Prostate gland (tissue), 2 donors: ENCODE data around the gene TP63. TPM values are rescaled to one million over a fixed set of nuclear protein-coding genes. Genes with fewer than 3 reads are reported as not detected.

Experiments used
- DNase-seq: peaks from one replicate; pipeline ENCODE4 v3.0.0-alpha.2; 2019; ENCODE audit warnings: low spot score
- H3K27ac ChIP-seq, 2 donors: fragments of 200-600 bp; sonication (generic); 2 replicates each; pipeline ENCODE4 v1.5.1; 2017 to 2019
- H3K27me3 ChIP-seq: fragments of 200-600 bp; sonication (generic); replicated peaks from 2 replicates; pipeline ENCODE4 v1.5.1; 2019; ENCODE audit not compliant: insufficient read depth
- H3K36me3 ChIP-seq, 2 donors: fragments of 200-600 bp; sonication (generic); 1 replicate in 1 of 2; 2 replicates in 1 of 2; pipeline versions ENCODE4 v1.5.1 to v1.8.1; 2017 to 2019
- H3K4me1 ChIP-seq: fragments of 200-600 bp; sonication (generic); replicated peaks from 2 replicates; pipeline ENCODE4 v1.5.1; 2019
- H3K4me3 ChIP-seq, 2 donors: fragments of 200-600 bp; sonication (generic); 2 replicates each; pipeline ENCODE4 v1.5.1; 2017 to 2019
- H3K9me3 ChIP-seq: fragments of 200-600 bp; sonication (generic); 2 replicates; pipeline ENCODE4 v1.5.1; 2017
- POLR2A ChIP-seq: fragments of 450-650 bp; IDR thresholded peaks from one replicate; pipeline ENCODE4 v1.6.1; 2016; ENCODE audit warnings: antibody characterized with exemption, mild to moderate bottlenecking
- POLR2AphosphoS5 ChIP-seq: sonication (generic); formaldehyde crosslinking; IDR thresholded peaks from one replicate; pipeline ENCODE4 v1.6.1; 2017; ENCODE audit warnings: antibody characterized with exemption
- WGBS: methylation state at CpG from one replicate; pipeline ENCODE4 v1.1.5; 2018; 5-methylcytosine and 5-hydroxymethylcytosine counted together
- intact Hi-C: fragments of 100-400 bp; cut with DNase I; formaldehyde crosslinking; loops from one replicate; pipeline ENCODE4 v1.14.2; 2022
- total RNA-seq, 2 donors: library from RNA; depleted of rRNA; stranded (reverse); fragments of >200 nt; gene quantifications; one replicate each; pipeline ENCODE4 v1.1.0, GENCODE V29; 2016
- TF ChIP-seq, protein P1 (sequence below), 4 experiments: fragments of 200-600 bp in 2 of 4; fragments of 450-650 bp in 2 of 4; sonication (generic) in 2 of 4; IDR thresholded peaks; 1 replicate in 3 of 4; 2 replicates in 1 of 4; pipeline ENCODE4 v1.5.1; 2016 to 2019; ENCODE audit warnings: antibody characterized with exemption in 4 of 4, mild to moderate bottlenecking in 2 of 4, moderate library complexity in 2 of 4

Gene TP63
- total RNA-seq, 2 donors from 2014 or later, result 39.9 to 67.5 TPM

DNA sequence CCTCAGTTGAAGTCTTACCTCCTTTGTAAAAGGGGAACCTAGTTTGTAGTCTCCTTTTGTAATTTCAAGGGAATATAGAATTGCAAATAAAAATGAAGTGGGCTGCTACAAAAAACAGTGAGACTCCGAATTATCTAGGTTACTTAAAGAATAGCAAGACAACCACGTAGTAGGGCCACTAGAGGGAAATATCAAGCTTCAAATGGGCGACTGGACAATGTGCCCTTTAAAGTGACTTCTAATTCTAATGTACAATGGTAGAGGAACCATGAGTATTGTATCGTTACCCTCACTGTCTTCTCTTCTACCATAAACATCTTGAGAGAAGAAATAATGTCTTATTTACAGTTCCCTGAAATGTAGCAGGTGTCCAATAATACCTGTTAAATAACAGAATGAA, 56.3 kb downstream of the TP63 start:
- H3K27me3 ChIP-seq, result no peaks in the 10 kb centered on the region
- H3K27ac ChIP-seq, result no peak overlapping the region
- no peaks in the 10 kb centered on the region for H3K4me1 ChIP-seq
- no peaks in the 10 kb centered on the region for H3K9me3 ChIP-seq
- intact Hi-C loops, result no loop called here
- WGBS, result 83% methylated on average over 4 of the region's 4 CpGs
- no peaks in the 10 kb centered on the region for H3K36me3 ChIP-seq
- H3K4me3 ChIP-seq, result no peak overlapping the region
- no peak for DNase-seq
- TF ChIP-seq, protein P1, sequence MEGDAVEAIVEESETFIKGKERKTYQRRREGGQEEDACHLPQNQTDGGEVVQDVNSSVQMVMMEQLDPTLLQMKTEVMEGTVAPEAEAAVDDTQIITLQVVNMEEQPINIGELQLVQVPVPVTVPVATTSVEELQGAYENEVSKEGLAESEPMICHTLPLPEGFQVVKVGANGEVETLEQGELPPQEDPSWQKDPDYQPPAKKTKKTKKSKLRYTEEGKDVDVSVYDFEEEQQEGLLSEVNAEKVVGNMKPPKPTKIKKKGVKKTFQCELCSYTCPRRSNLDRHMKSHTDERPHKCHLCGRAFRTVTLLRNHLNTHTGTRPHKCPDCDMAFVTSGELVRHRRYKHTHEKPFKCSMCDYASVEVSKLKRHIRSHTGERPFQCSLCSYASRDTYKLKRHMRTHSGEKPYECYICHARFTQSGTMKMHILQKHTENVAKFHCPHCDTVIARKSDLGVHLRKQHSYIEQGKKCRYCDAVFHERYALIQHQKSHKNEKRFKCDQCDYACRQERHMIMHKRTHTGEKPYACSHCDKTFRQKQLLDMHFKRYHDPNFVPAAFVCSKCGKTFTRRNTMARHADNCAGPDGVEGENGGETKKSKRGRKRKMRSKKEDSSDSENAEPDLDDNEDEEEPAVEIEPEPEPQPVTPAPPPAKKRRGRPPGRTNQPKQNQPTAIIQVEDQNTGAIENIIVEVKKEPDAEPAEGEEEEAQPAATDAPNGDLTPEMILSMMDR (IDR thresholded peaks at IDR 0.05), result no peak
- TF ChIP-seq POLR2A (no peak), POLR2AphosphoS5 (no peak)

DNA sequence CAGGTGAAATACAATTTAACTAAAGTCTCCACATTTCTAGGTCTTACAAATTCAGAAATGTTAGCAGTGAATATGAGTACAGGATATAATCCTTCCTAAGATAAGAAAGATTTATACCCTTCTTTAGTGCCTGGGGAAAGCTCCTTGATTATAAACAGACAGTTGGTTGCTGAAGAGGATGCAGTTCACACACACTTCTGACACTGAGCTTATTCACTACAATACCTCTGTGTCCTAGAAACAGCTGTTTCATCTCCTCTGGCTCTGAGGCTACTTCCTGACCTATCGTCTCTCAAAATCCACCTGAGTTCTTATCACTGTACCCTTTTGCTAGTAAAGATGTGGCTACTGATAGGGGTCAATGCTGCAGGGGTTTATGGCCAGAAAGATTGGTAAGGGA, 57.1 kb downstream of the TP63 start:
- intact Hi-C loops, result no loop called here
- Histone ChIP-seq H3K4me1 (no peaks in the 10 kb centered on the region), H3K27ac (no peak overlapping the region), H3K27me3 (no peaks in the 10 kb centered on the region), H3K4me3 (no peak overlapping the region), H3K9me3 (no peaks in the 10 kb centered on the region), H3K36me3 (no peaks in the 10 kb centered on the region)
- TF ChIP-seq POLR2A (no peak), POLR2AphosphoS5 (no peak)
- TF ChIP-seq, protein P1 (IDR thresholded peaks at IDR 0.05), result no peak
- DNase-seq, result no peak
- WGBS, result 0% methylated on average over 1 of the region's 1 CpG

- H3K36me3 ChIP-seq, result no peaks in the 10 kb centered on the region
- H3K27me3 ChIP-seq, result no peaks in the 10 kb centered on the region
- TF ChIP-seq POLR2A, result no peak
- TF ChIP-seq, protein P1 (IDR thresholded peaks at IDR 0.05), result no peak
- TF ChIP-seq POLR2AphosphoS5, result no peak
- DNase-seq, result no peak
- intact Hi-C loops, result no loop called here
- no peak overlapping the region for H3K27ac ChIP-seq
- H3K4me3 ChIP-seq, result no peak overlapping the region
- H3K4me1 ChIP-seq, result no peaks in the 10 kb centered on the region
- H3K9me3 ChIP-seq, result no peaks in the 10 kb centered on the region
Observed at GRCh38 chr3:189689625-189690024, 58.4 kb downstream of the TP63 start.

- H3K27me3 ChIP-seq, result no peaks in the 10 kb centered on the region
- TF ChIP-seq, protein P1 (IDR thresholded peaks at IDR 0.05), result no peak
- TF ChIP-seq POLR2A (no peak), POLR2AphosphoS5 (no peak)
- 16% methylated on average over 1 of the region's 1 CpG for WGBS
- DNase-seq, result no peak
- intact Hi-C loops, result no loop called here
- H3K4me3 ChIP-seq, result no peak overlapping the region
- no peaks in the 10 kb centered on the region for H3K36me3 ChIP-seq
- H3K4me1 ChIP-seq, result no peaks in the 10 kb centered on the region
- no peak overlapping the region for H3K27ac ChIP-seq
- H3K9me3 ChIP-seq, result no peaks in the 10 kb centered on the region
Observed at GRCh38 chr3:189690237-189690636, 59.0 kb downstream of the TP63 start.

- no peak for DNase-seq
- no peaks in the 10 kb centered on the region for H3K9me3 ChIP-seq
- no peaks in the 10 kb centered on the region for H3K36me3 ChIP-seq
- no peak overlapping the region for H3K27ac ChIP-seq
- H3K27me3 ChIP-seq, result no peaks in the 10 kb centered on the region
- H3K4me1 ChIP-seq, result no peaks in the 10 kb centered on the region
- intact Hi-C loops, result no loop called here
- no peak overlapping the region for H3K4me3 ChIP-seq
- 93% methylated on average over 2 of the region's 2 CpGs for WGBS
- TF ChIP-seq POLR2A (no peak), POLR2AphosphoS5 (no peak)
- TF ChIP-seq, protein P1 (IDR thresholded peaks at IDR 0.05), result no peak
Observed at GRCh38 chr3:189690672-189691071, 59.5 kb downstream of the TP63 start.
